GM12878 (cell line): ENCODE results near the gene POLE2. TPM values are rescaled to one million over a fixed set of nuclear protein-coding genes. Genes with fewer than 3 reads are reported as not detected.
A peak's percentile ranks its signal among the peaks of the same experiment; 100 is the strongest.

ENCODE experiments used
- DPF2 ChIP-seq: fragments of 450-650 bp; IDR thresholded peaks from 2 replicates; pipeline ENCODE4 v1.6.1; 2017; ENCODE audit warnings: mild to moderate bottlenecking
- EP300 ChIP-seq, 2 experiments: fragments of 150-350 bp in 1 of 2; IDR thresholded peaks; 2 replicates each; pipeline ENCODE4 v1.6.1; 2011 to 2012; ENCODE audit warnings: low read depth in 2 of 2, low read length in 2 of 2, borderline replicate concordance in 1 of 2, improper control_type of control experiment in 1 of 2, inconsistent platforms in 1 of 2; ENCODE audit not compliant: control insufficient read depth in 1 of 2
- HDAC2 ChIP-seq: fragments of 200-600 bp; sonication (generic); IDR thresholded peaks from 2 replicates; pipeline ENCODE4 v1.6.1; 2017
- KDM1A ChIP-seq: fragments of 200-600 bp; sonication (generic); IDR thresholded peaks from 2 replicates; pipeline ENCODE4 v1.6.1; 2016; ENCODE audit warnings: borderline replicate concordance
- LARP7 ChIP-seq: fragments of 450-650 bp; IDR thresholded peaks from 2 replicates; pipeline ENCODE4 v1.6.1; 2017; ENCODE audit warnings: mild to moderate bottlenecking
- MXI1 ChIP-seq: fragments of 150-350 bp; IDR thresholded peaks from 2 replicates; pipeline ENCODE4 v1.6.1; 2011; ENCODE audit warnings: low read depth, mild to moderate bottlenecking, inconsistent platforms, low read length, improper control_type of control experiment
- MYB ChIP-seq: fragments of 150-350 bp; IDR thresholded peaks from 2 replicates; pipeline ENCODE4 v1.6.1; 2014; ENCODE audit warnings: mild to moderate bottlenecking, low read depth, low read length, borderline replicate concordance
- NFXL1 ChIP-seq: fragments of 450-650 bp; IDR thresholded peaks from 2 replicates; pipeline ENCODE4 v1.6.1; 2017; ENCODE audit warnings: antibody characterized with exemption, mild to moderate bottlenecking, borderline replicate concordance
- PAX5 ChIP-seq: IDR thresholded peaks from 2 replicates; pipeline ENCODE4 v1.6.1; 2011; ENCODE audit warnings: low read depth, low read length, borderline replicate concordance
- SMAD1 ChIP-seq: fragments of 450-650 bp; IDR thresholded peaks from 2 replicates; pipeline ENCODE4 v1.6.1; 2018; ENCODE audit warnings: mild to moderate bottlenecking, low read depth; ENCODE audit not compliant: partially characterized antibody
- SREBF2 ChIP-seq: IDR thresholded peaks from 2 replicates; pipeline ENCODE4 v1.6.1; 2012; ENCODE audit warnings: mild to moderate bottlenecking, low read length
- SRF ChIP-seq, 2 experiments: IDR thresholded peaks; 2 replicates each; pipeline ENCODE4 v1.6.1; 2011; ENCODE audit warnings: low read depth in 2 of 2, low read length in 2 of 2, mild to moderate bottlenecking in 1 of 2, moderate library complexity in 1 of 2
- TARDBP ChIP-seq: IDR thresholded peaks from 2 replicates; pipeline ENCODE4 v1.6.1; 2016; ENCODE audit warnings: borderline replicate concordance
- TCF12 ChIP-seq: IDR thresholded peaks from 2 replicates; pipeline ENCODE4 v1.6.1; 2011; ENCODE audit warnings: low read depth, mild to moderate bottlenecking, low read length
- WRNIP1 ChIP-seq: IDR thresholded peaks from 2 replicates; pipeline ENCODE4 v1.6.1; 2011; ENCODE audit warnings: low read depth, low read length, improper control_type of control experiment, borderline replicate concordance
- ZNF217 ChIP-seq: fragments of 450-650 bp; IDR thresholded peaks from 2 replicates; pipeline ENCODE4 v1.6.1; 2017; ENCODE audit warnings: antibody characterized with exemption, mild to moderate bottlenecking
- ZNF384 ChIP-seq: IDR thresholded peaks from 2 replicates; pipeline ENCODE4 v1.6.1; 2012; ENCODE audit warnings: low read depth, mild to moderate bottlenecking, low read length, improper control_type of control experiment, borderline replicate concordance
- polyA plus RNA-seq, 11 experiments: library from polyadenylated mRNA; depleted of rRNA in 4 of 11; unstranded in 6 of 11; stranded (reverse) in 5 of 11; fragments of >200 nt; fragmentation: Nextera tagmentation in 4 of 11; fragmentation: Illumina TruSeq in 1 of 11; extraction: Ambion mirVana in 4 of 11; extraction: Trizol in 1 of 11; gene quantifications; 1 replicate in 1 of 11; 2 replicates in 10 of 11; pipeline versions ENCODE4 v1.2.1 to v1.2.3, GENCODE V29; 2011 to 2016; ENCODE audit warnings: inconsistent platforms in 2 of 11, missing spikeins in 2 of 11, low read depth in 1 of 11
- total RNA-seq, 4 experiments: library from RNA; depleted of rRNA in 3 of 4; stranded (reverse); fragments of >200 nt in 3 of 4; fragmentation: Illumina TruSeq in 1 of 4; extraction: Trizol in 1 of 4; gene quantifications; 2 replicates each; pipeline versions ENCODE4 v1.2.1 to v1.2.3, GENCODE V29; 2013 to 2021
- TF ChIP-seq, protein P1 (sequence below): fragments of 450-650 bp; formaldehyde crosslinking; IDR thresholded peaks from 2 replicates; pipeline ENCODE4 v1.5.0; 2022; ENCODE audit warnings: mild to moderate bottlenecking, missing genetic modification characterization
- TF ChIP-seq, protein P2 (sequence below): fragments of 150-350 bp; IDR thresholded peaks from 2 replicates; pipeline ENCODE4 v1.6.1; 2016; ENCODE audit warnings: low read depth, low read length
- TF ChIP-seq, protein P3 (sequence below): fragments of 450-650 bp; IDR thresholded peaks from 2 replicates; pipeline ENCODE4 v1.6.1; 2016; ENCODE audit warnings: mild to moderate bottlenecking
- TF ChIP-seq, protein P4 (sequence below): IDR thresholded peaks from 2 replicates; pipeline ENCODE4 v1.6.1; 2012; ENCODE audit warnings: low read depth, low read length, improper control_type of control experiment

POLE2 gene
- total and polyA plus RNA-seq, 10 of the 15 experiments (the other 5 are each of a cell fraction or from before 2014, with no cell fraction given): 22.0 to 45.6 (median 38.8) TPM

DNA sequence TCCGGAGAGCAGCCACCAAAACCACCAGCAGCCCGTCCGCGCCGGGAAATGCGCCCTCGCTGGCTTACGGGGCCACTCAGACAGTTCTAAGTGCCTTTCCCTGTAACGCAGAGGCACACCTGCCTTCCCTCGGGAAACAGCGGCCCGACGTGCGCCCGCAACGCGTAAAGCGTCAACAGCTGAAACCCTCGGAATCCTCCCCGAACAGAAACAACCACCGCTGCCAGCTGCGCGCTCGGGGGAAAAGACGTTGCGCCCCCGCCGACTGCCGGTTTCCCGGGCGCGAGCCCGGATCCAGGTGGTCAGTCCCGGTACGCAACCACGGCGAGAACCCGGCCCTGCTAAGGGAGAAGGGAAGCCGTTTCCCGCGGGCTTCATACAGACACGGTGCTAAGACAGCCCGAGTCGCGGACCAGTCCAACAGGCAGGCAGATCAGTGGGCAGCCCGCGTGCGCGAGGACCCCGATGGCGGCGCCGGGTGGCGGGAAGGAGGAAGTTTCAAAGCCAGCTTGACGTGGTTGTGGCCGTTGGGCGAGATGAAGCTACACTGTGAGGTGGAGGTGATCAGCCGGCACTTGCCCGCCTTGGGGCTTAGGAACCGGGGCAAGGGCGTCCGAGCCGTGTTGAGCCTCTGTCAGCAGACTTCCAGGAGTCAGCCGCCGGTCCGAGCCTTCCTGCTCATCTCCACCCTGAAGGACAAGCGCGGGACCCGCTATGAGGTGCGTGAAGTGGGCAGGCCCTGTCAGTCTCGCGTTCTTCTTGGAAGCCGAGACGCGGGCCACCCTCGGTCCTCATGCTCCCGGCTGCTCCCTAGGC lies 89.3 kb downstream of the POLE2 start, which contains the start of gene LRR1 (continued):
- TF ChIP-seq, protein P1, sequence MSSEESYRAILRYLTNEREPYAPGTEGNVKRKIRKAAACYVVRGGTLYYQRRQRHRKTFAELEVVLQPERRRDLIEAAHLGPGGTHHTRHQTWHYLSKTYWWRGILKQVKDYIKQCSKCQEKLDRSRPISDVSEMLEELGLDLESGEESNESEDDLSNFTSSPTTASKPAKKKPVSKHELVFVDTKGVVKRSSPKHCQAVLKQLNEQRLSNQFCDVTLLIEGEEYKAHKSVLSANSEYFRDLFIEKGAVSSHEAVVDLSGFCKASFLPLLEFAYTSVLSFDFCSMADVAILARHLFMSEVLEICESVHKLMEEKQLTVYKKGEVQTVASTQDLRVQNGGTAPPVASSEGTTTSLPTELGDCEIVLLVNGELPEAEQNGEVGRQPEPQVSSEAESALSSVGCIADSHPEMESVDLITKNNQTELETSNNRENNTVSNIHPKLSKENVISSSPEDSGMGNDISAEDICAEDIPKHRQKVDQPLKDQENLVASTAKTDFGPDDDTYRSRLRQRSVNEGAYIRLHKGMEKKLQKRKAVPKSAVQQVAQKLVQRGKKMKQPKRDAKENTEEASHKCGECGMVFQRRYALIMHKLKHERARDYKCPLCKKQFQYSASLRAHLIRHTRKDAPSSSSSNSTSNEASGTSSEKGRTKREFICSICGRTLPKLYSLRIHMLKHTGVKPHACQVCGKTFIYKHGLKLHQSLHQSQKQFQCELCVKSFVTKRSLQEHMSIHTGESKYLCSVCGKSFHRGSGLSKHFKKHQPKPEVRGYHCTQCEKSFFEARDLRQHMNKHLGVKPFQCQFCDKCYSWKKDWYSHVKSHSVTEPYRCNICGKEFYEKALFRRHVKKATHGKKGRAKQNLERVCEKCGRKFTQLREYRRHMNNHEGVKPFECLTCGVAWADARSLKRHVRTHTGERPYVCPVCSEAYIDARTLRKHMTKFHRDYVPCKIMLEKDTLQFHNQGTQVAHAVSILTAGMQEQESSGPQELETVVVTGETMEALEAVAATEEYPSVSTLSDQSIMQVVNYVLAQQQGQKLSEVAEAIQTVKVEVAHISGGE (CRISPR knock-in tag): no peak
- TF ChIP-seq NFXL1 (no peak), TCF12 (peak; percentile 65; the same call in 1 of the 2 replicates), LARP7 (peak; percentile 86; the same call in 1 of the 2 replicates), MYB (peak; percentile 94), EP300 (IDR thresholded peaks at IDR 0.05; ENCODE audit: borderline replicate concordance in 1 of 2, control insufficient read depth in 1 of 2, low read depth in 2 of 2, low read length in 2 of 2) (peak in 1 of 2 experiments; percentile 6; a peak in 1 of 4 replicates), WRNIP1 (no peak), SMAD1 (no peak), KDM1A (no peak), ZNF384 (no peak), HDAC2 (0 out of 2 replicates have a peak, but pooled peaks have one; percentile 28), SREBF2 (no peak), TARDBP (no peak), SRF (IDR thresholded peaks at IDR 0.05; ENCODE audit: low read depth in 2 of 2, low read length in 2 of 2) (no peak), MXI1 (peak; percentile 94), ZNF217 (no peak), DPF2 (peak; percentile 78), PAX5 (no peak; the same call in none of the 2 replicates)
- TF ChIP-seq, protein P2, sequence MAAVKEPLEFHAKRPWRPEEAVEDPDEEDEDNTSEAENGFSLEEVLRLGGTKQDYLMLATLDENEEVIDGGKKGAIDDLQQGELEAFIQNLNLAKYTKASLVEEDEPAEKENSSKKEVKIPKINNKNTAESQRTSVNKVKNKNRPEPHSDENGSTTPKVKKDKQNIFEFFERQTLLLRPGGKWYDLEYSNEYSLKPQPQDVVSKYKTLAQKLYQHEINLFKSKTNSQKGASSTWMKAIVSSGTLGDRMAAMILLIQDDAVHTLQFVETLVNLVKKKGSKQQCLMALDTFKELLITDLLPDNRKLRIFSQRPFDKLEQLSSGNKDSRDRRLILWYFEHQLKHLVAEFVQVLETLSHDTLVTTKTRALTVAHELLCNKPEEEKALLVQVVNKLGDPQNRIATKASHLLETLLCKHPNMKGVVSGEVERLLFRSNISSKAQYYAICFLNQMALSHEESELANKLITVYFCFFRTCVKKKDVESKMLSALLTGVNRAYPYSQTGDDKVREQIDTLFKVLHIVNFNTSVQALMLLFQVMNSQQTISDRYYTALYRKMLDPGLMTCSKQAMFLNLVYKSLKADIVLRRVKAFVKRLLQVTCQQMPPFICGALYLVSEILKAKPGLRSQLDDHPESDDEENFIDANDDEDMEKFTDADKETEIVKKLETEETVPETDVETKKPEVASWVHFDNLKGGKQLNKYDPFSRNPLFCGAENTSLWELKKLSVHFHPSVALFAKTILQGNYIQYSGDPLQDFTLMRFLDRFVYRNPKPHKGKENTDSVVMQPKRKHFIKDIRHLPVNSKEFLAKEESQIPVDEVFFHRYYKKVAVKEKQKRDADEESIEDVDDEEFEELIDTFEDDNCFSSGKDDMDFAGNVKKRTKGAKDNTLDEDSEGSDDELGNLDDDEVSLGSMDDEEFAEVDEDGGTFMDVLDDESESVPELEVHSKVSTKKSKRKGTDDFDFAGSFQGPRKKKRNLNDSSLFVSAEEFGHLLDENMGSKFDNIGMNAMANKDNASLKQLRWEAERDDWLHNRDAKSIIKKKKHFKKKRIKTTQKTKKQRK: no peak
- TF ChIP-seq, protein P3, sequence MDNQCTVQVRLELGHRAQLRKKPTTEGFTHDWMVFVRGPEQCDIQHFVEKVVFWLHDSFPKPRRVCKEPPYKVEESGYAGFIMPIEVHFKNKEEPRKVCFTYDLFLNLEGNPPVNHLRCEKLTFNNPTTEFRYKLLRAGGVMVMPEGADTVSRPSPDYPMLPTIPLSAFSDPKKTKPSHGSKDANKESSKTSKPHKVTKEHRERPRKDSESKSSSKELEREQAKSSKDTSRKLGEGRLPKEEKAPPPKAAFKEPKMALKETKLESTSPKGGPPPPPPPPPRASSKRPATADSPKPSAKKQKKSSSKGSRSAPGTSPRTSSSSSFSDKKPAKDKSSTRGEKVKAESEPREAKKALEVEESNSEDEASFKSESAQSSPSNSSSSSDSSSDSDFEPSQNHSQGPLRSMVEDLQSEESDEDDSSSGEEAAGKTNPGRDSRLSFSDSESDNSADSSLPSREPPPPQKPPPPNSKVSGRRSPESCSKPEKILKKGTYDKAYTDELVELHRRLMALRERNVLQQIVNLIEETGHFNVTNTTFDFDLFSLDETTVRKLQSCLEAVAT: peak; percentile 47; the same call in 1 of the 2 replicates
- TF ChIP-seq, protein P4, sequence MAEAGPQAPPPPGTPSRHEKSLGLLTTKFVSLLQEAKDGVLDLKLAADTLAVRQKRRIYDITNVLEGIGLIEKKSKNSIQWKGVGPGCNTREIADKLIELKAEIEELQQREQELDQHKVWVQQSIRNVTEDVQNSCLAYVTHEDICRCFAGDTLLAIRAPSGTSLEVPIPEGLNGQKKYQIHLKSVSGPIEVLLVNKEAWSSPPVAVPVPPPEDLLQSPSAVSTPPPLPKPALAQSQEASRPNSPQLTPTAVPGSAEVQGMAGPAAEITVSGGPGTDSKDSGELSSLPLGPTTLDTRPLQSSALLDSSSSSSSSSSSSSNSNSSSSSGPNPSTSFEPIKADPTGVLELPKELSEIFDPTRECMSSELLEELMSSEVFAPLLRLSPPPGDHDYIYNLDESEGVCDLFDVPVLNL: peak; percentile 98
